G401.6 (cell line): Measurements from ENCODE around the gene JTB.

Experiments used
- FAIRE-seq: peaks from 2 replicates; lab custom pipeline; 2012; peaks lifted over from hg19 to GRCh38; lab: Jason Lieb, UNC

Gene JTB

GRCh38 chr1:153953859-153954365 is 23.6 kb downstream of the JTB start:
- FAIRE-seq = no peak

DNA sequence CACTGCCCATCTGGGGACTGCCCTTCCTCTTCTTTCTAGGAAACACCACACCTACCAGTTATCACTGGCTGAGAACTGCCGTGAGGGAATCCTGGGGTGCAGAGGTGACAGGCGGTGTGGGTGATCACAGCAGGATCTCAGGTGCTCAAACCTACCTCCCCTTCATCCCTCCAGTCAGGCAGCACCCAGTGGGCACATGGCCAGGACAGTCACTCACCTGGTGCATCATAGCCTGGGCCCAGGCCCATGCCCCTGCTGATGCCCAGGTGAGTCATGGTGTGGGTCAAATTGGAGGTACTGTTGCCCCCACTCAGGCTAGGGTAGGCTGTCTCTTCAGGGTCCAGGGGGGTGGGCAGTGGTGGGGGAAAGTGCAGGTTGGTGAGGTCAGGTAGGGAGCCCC is 25.7 kb downstream of the JTB start:
- no peak for FAIRE-seq

GRCh38 chr1:153951183-153951582 is 26.3 kb downstream of the JTB start:
- no peak for FAIRE-seq

GRCh38 chr1:153946622-153947241 is 30.7 kb downstream of the JTB start, which contains the start of gene DENND4B:
Gene DENND4B, minus strand, starts transcription at chr1:153946718. Its CDS starts 2,344 bp downstream, at chr1:153944374.
- FAIRE-seq = no peak

GRCh38 chr1:153945795-153946621 is 31.5 kb downstream of the JTB start:
- no peak for FAIRE-seq

DNA sequence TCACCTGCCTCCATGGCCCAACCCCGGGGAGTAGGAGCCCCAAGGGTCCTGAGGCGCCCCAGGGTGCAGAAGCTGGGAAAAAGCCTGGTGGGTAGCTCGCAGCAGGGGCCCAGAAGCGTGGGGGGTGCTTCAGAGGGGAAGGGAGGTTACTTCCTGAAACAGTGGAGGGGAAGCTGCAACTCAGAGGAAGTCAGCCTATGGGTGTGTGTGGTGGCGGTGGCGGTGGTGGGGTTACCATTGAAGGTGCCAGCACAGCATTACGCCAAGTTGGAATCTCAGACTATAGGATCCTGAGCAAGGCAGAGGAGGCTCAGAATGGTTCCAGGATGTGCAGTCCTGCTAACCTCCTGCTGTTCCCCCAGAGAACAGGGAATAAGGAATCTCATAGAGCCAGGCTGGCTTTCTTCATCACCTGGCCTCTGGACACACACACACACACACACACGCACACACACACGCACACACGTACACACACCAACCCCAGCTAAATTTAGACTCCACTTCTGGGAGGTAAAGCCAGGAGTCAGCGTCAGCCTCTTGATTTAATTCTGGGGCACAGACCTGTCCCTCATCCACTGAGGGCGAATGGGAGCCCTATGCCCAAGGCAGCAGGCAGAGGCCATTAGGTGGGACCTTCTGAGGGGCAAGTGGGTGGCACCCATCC is 32.2 kb downstream of the JTB start:
- no peak for FAIRE-seq

DNA sequence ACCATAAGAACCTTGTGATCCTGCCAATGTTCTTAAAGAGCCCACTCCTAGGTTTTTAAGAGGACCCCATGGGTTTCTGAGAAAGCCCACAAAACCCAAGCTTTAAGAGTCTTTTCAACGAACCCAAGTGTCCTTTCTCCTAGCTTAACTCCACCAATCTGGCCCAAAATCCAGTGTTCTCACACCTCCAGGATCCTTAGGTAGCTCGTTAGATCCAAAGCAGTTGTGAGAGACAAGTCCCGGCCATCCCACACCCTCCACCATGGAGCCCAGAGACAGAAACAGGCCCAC is 32.7 kb downstream of the JTB start:
- FAIRE-seq = no peak

GRCh38 chr1:153944005-153944826 is 33.3 kb downstream of the JTB start:
- FAIRE-seq = no peak

DNA sequence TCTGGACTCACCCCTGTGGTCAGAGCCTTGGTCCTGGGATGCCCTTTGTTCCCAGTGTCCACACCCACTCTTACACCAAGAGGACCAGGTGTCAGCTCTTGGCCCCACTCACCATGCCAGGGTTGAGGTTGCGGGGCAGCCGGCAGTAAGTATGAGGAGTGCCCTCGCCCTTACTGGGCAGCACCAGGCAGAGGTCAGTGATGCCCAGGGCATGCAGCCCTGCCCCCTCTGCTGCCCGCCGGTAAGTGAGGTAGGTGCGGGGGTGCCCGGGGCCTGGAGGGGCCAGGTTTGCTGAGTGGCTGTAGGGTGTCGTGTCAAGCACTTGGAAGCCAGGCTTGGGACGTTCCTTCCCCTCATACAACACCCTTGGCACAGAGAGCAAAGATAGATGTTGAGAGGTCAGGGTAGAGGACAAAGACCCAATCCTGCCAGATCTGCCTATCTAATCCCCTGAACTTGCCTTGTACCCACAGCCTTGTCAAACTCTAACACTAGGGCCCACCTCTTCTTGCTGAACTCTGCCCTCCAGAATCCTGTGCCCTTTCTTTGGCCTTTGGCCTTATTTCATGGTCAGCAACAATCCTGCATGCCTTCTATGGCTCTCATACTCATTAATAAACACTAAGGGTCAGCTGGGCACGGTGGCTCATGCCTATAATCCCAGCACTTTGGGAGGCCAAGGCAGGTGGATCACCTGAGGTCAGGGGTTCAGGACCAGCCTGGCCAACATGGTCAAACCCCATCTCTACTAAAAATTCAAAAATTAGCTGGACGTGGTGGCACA is 34.5 kb downstream of the JTB start:
- FAIRE-seq = no peak

- FAIRE-seq = no peak
Observed at GRCh38 chr1:153941826-153942725, 35.4 kb downstream of the JTB start.

GRCh38 chr1:153940756-153941155 is 36.7 kb downstream of the JTB start:
- FAIRE-seq = no peak

DNA sequence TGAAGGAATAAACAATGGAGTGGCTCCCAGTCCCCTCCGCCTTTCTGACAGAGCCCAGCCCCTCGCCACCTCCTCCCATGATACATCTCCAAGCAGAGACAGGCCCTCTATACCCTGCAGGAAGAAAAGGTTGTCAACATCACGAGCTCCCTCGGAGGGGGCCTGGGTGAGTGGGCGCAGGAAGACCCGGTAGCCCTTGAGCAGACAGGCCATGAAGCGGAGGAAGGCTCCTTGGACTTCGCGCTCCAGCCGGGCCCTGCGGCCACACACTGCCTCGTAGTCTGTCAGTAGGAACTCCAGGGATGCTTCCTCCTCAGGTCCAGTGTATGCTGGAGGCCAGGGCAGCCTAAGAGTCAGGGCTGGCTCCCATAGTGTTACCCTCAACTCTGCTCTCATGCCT is 38.0 kb downstream of the JTB start:
- FAIRE-seq = no peak

GRCh38 chr1:153938996-153939395 is 38.5 kb downstream of the JTB start:
- FAIRE-seq = no peak

GRCh38 chr1:153937331-153937730 is 40.1 kb downstream of the JTB start:
- FAIRE-seq = no peak

GRCh38 chr1:153936011-153936802 is 41.3 kb downstream of the JTB start:
- no peak for FAIRE-seq

DNA sequence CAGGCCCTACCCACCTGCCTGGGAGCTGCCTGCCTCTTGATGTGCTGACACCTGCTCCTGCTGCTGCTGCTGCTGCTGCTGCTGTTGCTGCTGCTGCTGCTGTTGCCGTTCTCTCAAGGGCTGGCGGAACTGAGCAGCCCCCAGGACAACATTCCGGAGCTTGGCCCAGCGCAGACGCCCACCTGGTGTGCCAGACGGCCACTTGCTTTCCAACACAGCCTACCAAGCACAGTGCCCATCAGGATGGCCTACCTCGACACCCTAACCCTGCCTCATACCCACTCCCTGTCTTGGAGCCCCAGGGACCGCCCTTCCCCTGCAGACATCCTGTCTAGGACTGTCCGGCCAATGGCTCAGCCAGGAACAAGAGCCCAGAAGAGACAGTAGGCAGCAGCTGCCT is 42.7 kb downstream of the JTB start:
- FAIRE-seq = no peak

DNA sequence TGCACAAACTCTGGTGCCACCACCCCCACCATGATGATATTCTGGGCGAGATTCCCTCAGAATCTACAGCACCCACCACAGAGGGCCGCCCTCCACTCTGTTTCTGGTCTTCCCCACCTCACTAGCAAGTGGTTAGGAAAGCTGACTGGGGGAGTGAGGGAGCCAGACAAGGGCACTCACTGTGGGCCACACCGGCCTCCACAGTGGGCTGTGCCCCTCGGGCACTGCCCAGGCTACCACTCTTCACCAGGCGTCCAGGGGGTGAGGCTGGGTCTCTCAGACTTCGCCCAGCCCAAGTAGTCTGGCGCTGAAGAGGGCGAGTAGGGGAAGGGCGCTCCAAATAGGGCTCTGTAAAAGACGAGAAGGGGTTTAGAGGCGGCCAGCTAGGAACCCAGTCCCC is 43.5 kb downstream of the JTB start:
- no peak for FAIRE-seq

- FAIRE-seq = no peak
Observed at GRCh38 chr1:153933430-153933829, 44.0 kb downstream of the JTB start.
